ENCODE measurements around the gene TMEM9B. TPM values are rescaled to one million over a fixed set of nuclear protein-coding genes. Genes with fewer than 3 reads are reported as not detected.

The TMEM9B gene
- total and polyA plus RNA-seq, 9 of the 15 experiments (the other 6 are each of a cell fraction or from before 2014, with no cell fraction given), result 7.7 to 20.0 (median 14.0) TPM

DNA sequence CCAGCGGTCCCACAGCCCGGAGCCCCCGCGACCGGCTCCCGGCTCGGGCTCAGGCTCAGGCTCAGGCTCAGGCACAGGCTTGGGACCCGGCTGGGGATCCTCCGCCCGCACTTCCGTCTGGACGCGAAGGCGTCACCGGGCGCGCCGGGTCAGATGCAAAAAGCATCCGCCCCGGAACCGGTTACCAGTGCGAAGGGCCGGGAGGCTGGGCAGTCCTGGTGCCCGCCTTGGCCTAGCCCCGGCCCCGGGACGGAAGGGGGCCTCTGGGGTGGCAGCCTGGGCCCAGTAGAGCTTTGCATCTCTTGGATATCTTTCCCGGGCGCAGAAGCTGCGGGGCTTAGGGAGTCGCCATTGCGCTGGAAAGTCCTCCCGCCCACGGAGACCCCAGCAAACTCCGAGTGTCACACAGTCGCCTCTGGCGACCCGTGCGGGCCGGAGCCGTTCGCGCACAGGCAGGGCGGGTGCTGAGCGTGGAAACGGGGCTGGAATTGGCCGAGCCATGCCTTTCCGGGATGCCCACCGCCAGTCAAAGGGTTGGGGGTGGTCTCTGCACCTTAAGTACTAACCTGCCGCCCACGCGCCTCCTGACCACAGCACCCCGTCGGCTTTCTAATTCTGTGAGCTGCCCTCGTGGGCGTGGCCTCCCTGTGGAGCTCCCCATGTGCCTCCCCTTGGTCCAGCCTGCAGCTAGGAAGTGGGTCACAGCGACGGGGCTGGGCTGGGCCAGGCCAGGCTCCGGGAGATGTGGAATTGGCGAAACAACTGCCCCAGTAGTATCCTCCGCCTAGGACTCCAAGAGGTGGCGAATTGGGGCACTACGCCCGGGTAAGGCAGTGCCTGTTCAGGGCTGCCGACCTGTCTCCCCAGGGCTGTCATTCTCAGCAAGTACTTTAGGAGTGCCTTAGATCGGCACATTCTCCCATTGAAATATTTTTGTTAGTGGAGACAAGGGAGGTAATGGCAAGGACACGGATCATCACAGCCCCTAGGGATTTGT, at the start of gene TMEM9B (continued):
- TF ChIP-seq, protein P1, sequence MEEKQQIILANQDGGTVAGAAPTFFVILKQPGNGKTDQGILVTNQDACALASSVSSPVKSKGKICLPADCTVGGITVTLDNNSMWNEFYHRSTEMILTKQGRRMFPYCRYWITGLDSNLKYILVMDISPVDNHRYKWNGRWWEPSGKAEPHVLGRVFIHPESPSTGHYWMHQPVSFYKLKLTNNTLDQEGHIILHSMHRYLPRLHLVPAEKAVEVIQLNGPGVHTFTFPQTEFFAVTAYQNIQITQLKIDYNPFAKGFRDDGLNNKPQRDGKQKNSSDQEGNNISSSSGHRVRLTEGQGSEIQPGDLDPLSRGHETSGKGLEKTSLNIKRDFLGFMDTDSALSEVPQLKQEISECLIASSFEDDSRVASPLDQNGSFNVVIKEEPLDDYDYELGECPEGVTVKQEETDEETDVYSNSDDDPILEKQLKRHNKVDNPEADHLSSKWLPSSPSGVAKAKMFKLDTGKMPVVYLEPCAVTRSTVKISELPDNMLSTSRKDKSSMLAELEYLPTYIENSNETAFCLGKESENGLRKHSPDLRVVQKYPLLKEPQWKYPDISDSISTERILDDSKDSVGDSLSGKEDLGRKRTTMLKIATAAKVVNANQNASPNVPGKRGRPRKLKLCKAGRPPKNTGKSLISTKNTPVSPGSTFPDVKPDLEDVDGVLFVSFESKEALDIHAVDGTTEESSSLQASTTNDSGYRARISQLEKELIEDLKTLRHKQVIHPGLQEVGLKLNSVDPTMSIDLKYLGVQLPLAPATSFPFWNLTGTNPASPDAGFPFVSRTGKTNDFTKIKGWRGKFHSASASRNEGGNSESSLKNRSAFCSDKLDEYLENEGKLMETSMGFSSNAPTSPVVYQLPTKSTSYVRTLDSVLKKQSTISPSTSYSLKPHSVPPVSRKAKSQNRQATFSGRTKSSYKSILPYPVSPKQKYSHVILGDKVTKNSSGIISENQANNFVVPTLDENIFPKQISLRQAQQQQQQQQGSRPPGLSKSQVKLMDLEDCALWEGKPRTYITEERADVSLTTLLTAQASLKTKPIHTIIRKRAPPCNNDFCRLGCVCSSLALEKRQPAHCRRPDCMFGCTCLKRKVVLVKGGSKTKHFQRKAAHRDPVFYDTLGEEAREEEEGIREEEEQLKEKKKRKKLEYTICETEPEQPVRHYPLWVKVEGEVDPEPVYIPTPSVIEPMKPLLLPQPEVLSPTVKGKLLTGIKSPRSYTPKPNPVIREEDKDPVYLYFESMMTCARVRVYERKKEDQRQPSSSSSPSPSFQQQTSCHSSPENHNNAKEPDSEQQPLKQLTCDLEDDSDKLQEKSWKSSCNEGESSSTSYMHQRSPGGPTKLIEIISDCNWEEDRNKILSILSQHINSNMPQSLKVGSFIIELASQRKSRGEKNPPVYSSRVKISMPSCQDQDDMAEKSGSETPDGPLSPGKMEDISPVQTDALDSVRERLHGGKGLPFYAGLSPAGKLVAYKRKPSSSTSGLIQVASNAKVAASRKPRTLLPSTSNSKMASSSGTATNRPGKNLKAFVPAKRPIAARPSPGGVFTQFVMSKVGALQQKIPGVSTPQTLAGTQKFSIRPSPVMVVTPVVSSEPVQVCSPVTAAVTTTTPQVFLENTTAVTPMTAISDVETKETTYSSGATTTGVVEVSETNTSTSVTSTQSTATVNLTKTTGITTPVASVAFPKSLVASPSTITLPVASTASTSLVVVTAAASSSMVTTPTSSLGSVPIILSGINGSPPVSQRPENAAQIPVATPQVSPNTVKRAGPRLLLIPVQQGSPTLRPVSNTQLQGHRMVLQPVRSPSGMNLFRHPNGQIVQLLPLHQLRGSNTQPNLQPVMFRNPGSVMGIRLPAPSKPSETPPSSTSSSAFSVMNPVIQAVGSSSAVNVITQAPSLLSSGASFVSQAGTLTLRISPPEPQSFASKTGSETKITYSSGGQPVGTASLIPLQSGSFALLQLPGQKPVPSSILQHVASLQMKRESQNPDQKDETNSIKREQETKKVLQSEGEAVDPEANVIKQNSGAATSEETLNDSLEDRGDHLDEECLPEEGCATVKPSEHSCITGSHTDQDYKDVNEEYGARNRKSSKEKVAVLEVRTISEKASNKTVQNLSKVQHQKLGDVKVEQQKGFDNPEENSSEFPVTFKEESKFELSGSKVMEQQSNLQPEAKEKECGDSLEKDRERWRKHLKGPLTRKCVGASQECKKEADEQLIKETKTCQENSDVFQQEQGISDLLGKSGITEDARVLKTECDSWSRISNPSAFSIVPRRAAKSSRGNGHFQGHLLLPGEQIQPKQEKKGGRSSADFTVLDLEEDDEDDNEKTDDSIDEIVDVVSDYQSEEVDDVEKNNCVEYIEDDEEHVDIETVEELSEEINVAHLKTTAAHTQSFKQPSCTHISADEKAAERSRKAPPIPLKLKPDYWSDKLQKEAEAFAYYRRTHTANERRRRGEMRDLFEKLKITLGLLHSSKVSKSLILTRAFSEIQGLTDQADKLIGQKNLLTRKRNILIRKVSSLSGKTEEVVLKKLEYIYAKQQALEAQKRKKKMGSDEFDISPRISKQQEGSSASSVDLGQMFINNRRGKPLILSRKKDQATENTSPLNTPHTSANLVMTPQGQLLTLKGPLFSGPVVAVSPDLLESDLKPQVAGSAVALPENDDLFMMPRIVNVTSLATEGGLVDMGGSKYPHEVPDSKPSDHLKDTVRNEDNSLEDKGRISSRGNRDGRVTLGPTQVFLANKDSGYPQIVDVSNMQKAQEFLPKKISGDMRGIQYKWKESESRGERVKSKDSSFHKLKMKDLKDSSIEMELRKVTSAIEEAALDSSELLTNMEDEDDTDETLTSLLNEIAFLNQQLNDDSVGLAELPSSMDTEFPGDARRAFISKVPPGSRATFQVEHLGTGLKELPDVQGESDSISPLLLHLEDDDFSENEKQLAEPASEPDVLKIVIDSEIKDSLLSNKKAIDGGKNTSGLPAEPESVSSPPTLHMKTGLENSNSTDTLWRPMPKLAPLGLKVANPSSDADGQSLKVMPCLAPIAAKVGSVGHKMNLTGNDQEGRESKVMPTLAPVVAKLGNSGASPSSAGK (IDR thresholded peaks at IDR 0.05), result peak; percentile 50; the same call in 1 of the 2 replicates
- no peak for TF ChIP-seq ZNF165 (CRISPR knock-in tag; IDR thresholded peaks at IDR 0.05; ENCODE audit: borderline replicate concordance)
- peak; percentile 68 for TF ChIP-seq L3MBTL2 (IDR thresholded peaks at IDR 0.05)
- TF ChIP-seq SREBF2 (CRISPR knock-in tag; IDR thresholded peaks at IDR 0.05), result no peak
- TF ChIP-seq PHB (CRISPR knock-in tag; IDR thresholded peaks at IDR 0.05), result no peak
- peak; percentile 97 for TF ChIP-seq C11orf30 (IDR thresholded peaks at IDR 0.05; ENCODE audit: low read depth)
- no peak for TF ChIP-seq FOXM1 (IDR thresholded peaks at IDR 0.05; ENCODE audit: low read depth)
- peak; percentile 92 for TF ChIP-seq FOXM1 (CRISPR knock-in tag; IDR thresholded peaks at IDR 0.05; ENCODE audit: low read depth)
- TF ChIP-seq MXI1 (IDR thresholded peaks at IDR 0.05; ENCODE audit: low read depth, low read length), result peak; percentile 66
- peak; percentile 90 for TF ChIP-seq PCBP1 (IDR thresholded peaks at IDR 0.05; ENCODE audit: low read depth, low read length, poor library complexity, severe bottlenecking)
- TF ChIP-seq, protein P2, sequence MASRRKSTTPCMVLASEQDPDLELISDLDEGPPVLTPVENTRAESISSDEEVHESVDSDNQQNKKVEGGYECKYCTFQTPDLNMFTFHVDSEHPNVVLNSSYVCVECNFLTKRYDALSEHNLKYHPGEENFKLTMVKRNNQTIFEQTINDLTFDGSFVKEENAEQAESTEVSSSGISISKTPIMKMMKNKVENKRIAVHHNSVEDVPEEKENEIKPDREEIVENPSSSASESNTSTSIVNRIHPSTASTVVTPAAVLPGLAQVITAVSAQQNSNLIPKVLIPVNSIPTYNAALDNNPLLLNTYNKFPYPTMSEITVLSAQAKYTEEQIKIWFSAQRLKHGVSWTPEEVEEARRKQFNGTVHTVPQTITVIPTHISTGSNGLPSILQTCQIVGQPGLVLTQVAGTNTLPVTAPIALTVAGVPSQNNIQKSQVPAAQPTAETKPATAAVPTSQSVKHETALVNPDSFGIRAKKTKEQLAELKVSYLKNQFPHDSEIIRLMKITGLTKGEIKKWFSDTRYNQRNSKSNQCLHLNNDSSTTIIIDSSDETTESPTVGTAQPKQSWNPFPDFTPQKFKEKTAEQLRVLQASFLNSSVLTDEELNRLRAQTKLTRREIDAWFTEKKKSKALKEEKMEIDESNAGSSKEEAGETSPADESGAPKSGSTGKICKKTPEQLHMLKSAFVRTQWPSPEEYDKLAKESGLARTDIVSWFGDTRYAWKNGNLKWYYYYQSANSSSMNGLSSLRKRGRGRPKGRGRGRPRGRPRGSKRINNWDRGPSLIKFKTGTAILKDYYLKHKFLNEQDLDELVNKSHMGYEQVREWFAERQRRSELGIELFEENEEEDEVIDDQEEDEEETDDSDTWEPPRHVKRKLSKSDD (conservative IDR thresholded peaks at IDR 0.05; ENCODE audit: low read length), result peak; percentile 57; the same call in 1 of the 2 replicates
- TF ChIP-seq NRF1 (conservative IDR thresholded peaks at IDR 0.05 in 1 of 2, IDR thresholded peaks at IDR 0.05 in 1 of 2), result peak; percentile 38 to 64
- 0 out of 2 replicates have a peak, but pooled peaks have one; percentile 48 for TF ChIP-seq RNF2 (IDR thresholded peaks at IDR 0.05)
- TF ChIP-seq ZNF316 (IDR thresholded peaks at IDR 0.05), result peak; percentile 33

Data from K562 (cell line).